ENCODE results near the gene SLCO6A1. TPM values are rescaled to one million over a fixed set of nuclear protein-coding genes. Genes with fewer than 3 reads are reported as not detected.

SLCO6A1 gene
- not detected for total RNA-seq
- not detected for polyA plus RNA-seq

GRCh38 chr5:102498271-102499034 is at the start of gene SLCO6A1:
Gene SLCO6A1, minus strand, starts transcription at chr5:102499001. Its CDS starts 157 bp downstream, at chr5:102498844.
- H3K4me3 ChIP-seq (ENCODE audit: low read depth, low read length) = no peak within 1 kb of the TSS
- no peak within 1 kb of the TSS for H3K27ac ChIP-seq (ENCODE audit: low read depth)
- no peaks in the 10 kb centered on the region for H3K4me1 ChIP-seq (ENCODE audit: insufficient read depth)
- no peaks in the 10 kb centered on the region for H3K36me3 ChIP-seq (ENCODE audit: insufficient read depth)
- no peak for DNase-seq (ENCODE audit: extremely low spot score)
- 94% methylated on average over 43 of the region's 43 CpGs for WGBS

GRCh38 chr5:102547141-102548035 is 48.6 kb upstream of the SLCO6A1 start:
- Histone ChIP-seq H3K36me3 (ENCODE audit: insufficient read depth) (no peaks in the 10 kb centered on the region), H3K4me1 (ENCODE audit: insufficient read depth) (no peaks in the 10 kb centered on the region), H3K27ac (ENCODE audit: low read depth) (no peak overlapping the region), H3K4me3 (ENCODE audit: low read depth, low read length) (no peak overlapping the region)
- WGBS = 26% methylated on average over 4 of the region's 4 CpGs
- peak; percentile 11 for DNase-seq (ENCODE audit: extremely low spot score)

GRCh38 chr5:102545175-102545574 is 46.4 kb upstream of the SLCO6A1 start:
- Histone ChIP-seq H3K36me3 (ENCODE audit: insufficient read depth) (no peaks in the 10 kb centered on the region), H3K4me1 (ENCODE audit: insufficient read depth) (no peaks in the 10 kb centered on the region), H3K27ac (ENCODE audit: low read depth) (no peak overlapping the region), H3K4me3 (ENCODE audit: low read depth, low read length) (no peak overlapping the region)
- DNase-seq (ENCODE audit: extremely low spot score) = no peak
- WGBS = 69% methylated on average over 6 of the region's 6 CpGs

- WGBS = 57% methylated on average over 1 of the region's 1 CpG
Measured at GRCh38 chr5:102542057-102542456, 43.3 kb upstream of the SLCO6A1 start.

GRCh38 chr5:102539996-102540728 is 41.4 kb upstream of the SLCO6A1 start:
- no peak for DNase-seq (ENCODE audit: extremely low spot score)
- WGBS = 84% methylated on average over 5 of the region's 5 CpGs

More at GRCh38 chr5:102542057-102542456, 43.3 kb upstream of the SLCO6A1 start:
- no peaks in the 10 kb centered on the region for H3K36me3 ChIP-seq (ENCODE audit: insufficient read depth)
- H3K4me3 ChIP-seq (ENCODE audit: low read depth, low read length) = no peak overlapping the region
- H3K4me1 ChIP-seq (ENCODE audit: insufficient read depth) = no peaks in the 10 kb centered on the region
- H3K27ac ChIP-seq (ENCODE audit: low read depth) = no peak overlapping the region
- no peak for DNase-seq (ENCODE audit: extremely low spot score)

GRCh38 chr5:102539562-102539961 is 40.8 kb upstream of the SLCO6A1 start:
- H3K36me3 ChIP-seq (ENCODE audit: insufficient read depth) = no peaks in the 10 kb centered on the region
- WGBS = 66% methylated on average over 1 of the region's 1 CpG
- DNase-seq (ENCODE audit: extremely low spot score) = no peak
- H3K27ac ChIP-seq (ENCODE audit: low read depth) = no peak overlapping the region
- no peaks in the 10 kb centered on the region for H3K4me1 ChIP-seq (ENCODE audit: insufficient read depth)
- no peak overlapping the region for H3K4me3 ChIP-seq (ENCODE audit: low read depth, low read length)

More at GRCh38 chr5:102539996-102540728, 41.4 kb upstream of the SLCO6A1 start:
- Histone ChIP-seq H3K4me3 (ENCODE audit: low read depth, low read length) (no peak overlapping the region), H3K4me1 (ENCODE audit: insufficient read depth) (no peaks in the 10 kb centered on the region), H3K27ac (ENCODE audit: low read depth) (no peak overlapping the region), H3K36me3 (ENCODE audit: insufficient read depth) (no peaks in the 10 kb centered on the region)

- WGBS = 65% methylated on average over 1 of the region's 1 CpG
- H3K4me1 ChIP-seq (ENCODE audit: insufficient read depth) = no peaks in the 10 kb centered on the region
- no peak overlapping the region for H3K4me3 ChIP-seq (ENCODE audit: low read depth, low read length)
- H3K27ac ChIP-seq (ENCODE audit: low read depth) = no peak overlapping the region
- DNase-seq (ENCODE audit: extremely low spot score) = no peak
- no peaks in the 10 kb centered on the region for H3K36me3 ChIP-seq (ENCODE audit: insufficient read depth)
Measured at GRCh38 chr5:102537011-102537410, 38.2 kb upstream of the SLCO6A1 start.

- no peak overlapping the region for H3K4me3 ChIP-seq (ENCODE audit: low read depth, low read length)
- no peaks in the 10 kb centered on the region for H3K36me3 ChIP-seq (ENCODE audit: insufficient read depth)
- no peak overlapping the region for H3K27ac ChIP-seq (ENCODE audit: low read depth)
- no peaks in the 10 kb centered on the region for H3K4me1 ChIP-seq (ENCODE audit: insufficient read depth)
- no peak for DNase-seq (ENCODE audit: extremely low spot score)
Measured at GRCh38 chr5:102536323-102536928, 37.6 kb upstream of the SLCO6A1 start.

- no peaks in the 10 kb centered on the region for H3K36me3 ChIP-seq (ENCODE audit: insufficient read depth)
- 56% methylated on average over 4 of the region's 4 CpGs for WGBS
- no peaks in the 10 kb centered on the region for H3K4me1 ChIP-seq (ENCODE audit: insufficient read depth)
- no peak overlapping the region for H3K27ac ChIP-seq (ENCODE audit: low read depth)
- no peak overlapping the region for H3K4me3 ChIP-seq (ENCODE audit: low read depth, low read length)
- no peak for DNase-seq (ENCODE audit: extremely low spot score)
Measured at GRCh38 chr5:102532123-102532522, 33.3 kb upstream of the SLCO6A1 start.

GRCh38 chr5:102531506-102531905 is 32.7 kb upstream of the SLCO6A1 start:
- Histone ChIP-seq H3K4me1 (ENCODE audit: insufficient read depth) (no peaks in the 10 kb centered on the region), H3K36me3 (ENCODE audit: insufficient read depth) (no peaks in the 10 kb centered on the region), H3K27ac (ENCODE audit: low read depth) (no peak overlapping the region), H3K4me3 (ENCODE audit: low read depth, low read length) (no peak overlapping the region)
- 82% methylated on average over 1 of the region's 1 CpG for WGBS
- no peak for DNase-seq (ENCODE audit: extremely low spot score)

GRCh38 chr5:102529447-102529846 is 30.6 kb upstream of the SLCO6A1 start:
- Histone ChIP-seq H3K36me3 (ENCODE audit: insufficient read depth) (no peaks in the 10 kb centered on the region), H3K4me3 (ENCODE audit: low read depth, low read length) (no peak overlapping the region), H3K27ac (ENCODE audit: low read depth) (no peak overlapping the region), H3K4me1 (ENCODE audit: insufficient read depth) (no peaks in the 10 kb centered on the region)
- 66% methylated on average over 4 of the region's 4 CpGs for WGBS
- no peak for DNase-seq (ENCODE audit: extremely low spot score)

- no peak overlapping the region for H3K27ac ChIP-seq (ENCODE audit: low read depth)
- H3K4me3 ChIP-seq (ENCODE audit: low read depth, low read length) = no peak overlapping the region
- H3K4me1 ChIP-seq (ENCODE audit: insufficient read depth) = no peaks in the 10 kb centered on the region
- no peaks in the 10 kb centered on the region for H3K36me3 ChIP-seq (ENCODE audit: insufficient read depth)
- DNase-seq (ENCODE audit: extremely low spot score) = no peak
Measured at GRCh38 chr5:102529031-102529430, 30.2 kb upstream of the SLCO6A1 start.

GRCh38 chr5:102528600-102528999 is 29.8 kb upstream of the SLCO6A1 start:
- Histone ChIP-seq H3K4me1 (ENCODE audit: insufficient read depth) (no peaks in the 10 kb centered on the region), H3K36me3 (ENCODE audit: insufficient read depth) (no peaks in the 10 kb centered on the region), H3K27ac (ENCODE audit: low read depth) (no peak overlapping the region), H3K4me3 (ENCODE audit: low read depth, low read length) (no peak overlapping the region)
- no peak for DNase-seq (ENCODE audit: extremely low spot score)

Measured in urinary bladder (tissue), 4 donors.